GM08714 (cell line): ENCODE results near the gene TERF2IP.

Experiments
- H3K4me3 ChIP-seq: fragments of 200-500 bp; sonication (Bioruptor generic); 2 replicates; pipeline ENCODE4 v1.5.1; 2014; ENCODE audit warnings: mild to moderate bottlenecking, low read length, inconsistent platforms
- ZNF274 ChIP-seq: IDR thresholded peaks from 2 replicates; pipeline ENCODE4 v1.6.1; 2012; ENCODE audit warnings: mild to moderate bottlenecking, low read depth, low read length

TERF2IP gene, protein sequence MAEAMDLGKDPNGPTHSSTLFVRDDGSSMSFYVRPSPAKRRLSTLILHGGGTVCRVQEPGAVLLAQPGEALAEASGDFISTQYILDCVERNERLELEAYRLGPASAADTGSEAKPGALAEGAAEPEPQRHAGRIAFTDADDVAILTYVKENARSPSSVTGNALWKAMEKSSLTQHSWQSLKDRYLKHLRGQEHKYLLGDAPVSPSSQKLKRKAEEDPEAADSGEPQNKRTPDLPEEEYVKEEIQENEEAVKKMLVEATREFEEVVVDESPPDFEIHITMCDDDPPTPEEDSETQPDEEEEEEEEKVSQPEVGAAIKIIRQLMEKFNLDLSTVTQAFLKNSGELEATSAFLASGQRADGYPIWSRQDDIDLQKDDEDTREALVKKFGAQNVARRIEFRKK

DNA sequence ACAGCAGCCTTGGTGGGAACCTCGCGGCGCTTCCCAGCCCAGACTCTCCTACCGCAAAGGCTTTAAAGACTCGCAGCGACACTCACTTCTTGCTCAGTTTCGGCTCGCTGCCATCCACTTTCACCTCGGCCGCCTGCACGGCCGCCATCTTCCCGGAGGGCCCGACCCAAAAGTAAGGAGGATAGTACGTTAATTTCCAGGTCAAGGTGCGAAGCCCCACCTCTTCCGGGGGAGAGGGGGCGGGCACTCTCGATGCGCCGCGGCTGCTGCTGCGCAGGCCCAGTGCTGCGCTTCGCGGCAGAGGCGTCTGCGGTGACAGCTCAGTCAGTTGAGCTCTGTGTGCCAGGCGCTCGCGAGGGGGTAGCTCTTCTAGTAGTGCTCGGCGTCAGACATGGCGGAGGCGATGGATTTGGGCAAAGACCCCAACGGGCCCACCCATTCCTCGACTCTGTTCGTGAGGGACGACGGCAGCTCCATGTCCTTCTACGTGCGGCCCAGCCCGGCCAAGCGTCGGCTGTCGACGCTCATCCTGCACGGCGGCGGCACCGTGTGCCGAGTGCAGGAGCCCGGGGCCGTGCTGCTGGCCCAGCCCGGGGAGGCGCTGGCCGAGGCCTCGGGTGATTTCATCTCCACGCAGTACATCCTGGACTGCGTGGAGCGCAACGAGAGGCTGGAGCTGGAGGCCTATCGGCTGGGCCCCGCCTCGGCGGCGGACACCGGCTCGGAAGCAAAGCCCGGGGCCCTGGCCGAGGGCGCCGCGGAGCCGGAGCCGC lies at the start of gene TERF2IP, which contains the start of gene KARS1:
TSS of gene TERF2IP (plus strand) at position 282 of the 773 bp plus-strand sequence. CDS start at position 392, 110 bp downstream.
TSS of gene KARS1 (minus strand) at position 174 of the 773 bp plus-strand sequence. CDS start at position 148, 26 bp downstream.
- no peak for TF ChIP-seq ZNF274
- peak within 1 kb of the TSS; percentile 76 for H3K4me3 ChIP-seq

DNA sequence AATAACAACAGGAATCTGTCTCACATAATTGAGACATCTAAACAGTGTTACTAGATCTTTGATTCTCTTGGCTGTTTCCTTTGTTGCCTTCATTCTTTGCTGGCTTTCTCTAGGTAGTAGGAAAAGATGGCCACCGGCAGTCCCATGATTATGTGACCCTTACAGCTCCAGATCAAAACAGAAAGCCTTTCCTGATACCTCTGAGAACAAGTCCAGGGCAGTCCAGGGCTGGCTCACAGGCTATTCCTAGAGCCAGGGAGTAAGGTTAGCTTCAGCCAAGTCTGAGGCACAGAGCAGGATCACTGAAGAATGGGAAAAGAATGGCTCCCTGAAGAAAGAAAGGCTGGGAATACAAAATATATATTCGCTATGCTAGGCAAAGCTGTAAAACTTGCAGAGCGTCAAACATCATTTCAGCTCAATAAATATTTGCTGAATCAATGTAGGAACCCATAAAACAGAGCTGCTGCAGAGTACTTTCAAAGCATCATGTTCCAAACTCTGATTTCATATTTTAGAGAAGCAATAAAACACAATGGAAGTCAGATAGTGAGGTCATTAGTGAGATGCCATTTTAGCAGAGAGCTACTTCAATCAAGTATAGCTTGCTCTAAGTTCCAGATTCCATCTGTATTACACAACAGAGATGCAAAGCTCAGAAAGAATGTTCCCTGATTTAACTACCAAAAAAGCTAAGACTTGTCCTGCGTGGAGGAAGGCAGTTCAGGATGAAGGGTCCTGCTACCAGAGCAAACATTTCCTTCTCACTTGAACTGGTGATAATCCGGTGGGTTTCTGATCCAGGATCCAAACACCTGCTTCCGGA lies 47.9 kb upstream of the TERF2IP start:
- no peak for TF ChIP-seq ZNF274
- no peak overlapping the region for H3K4me3 ChIP-seq

DNA sequence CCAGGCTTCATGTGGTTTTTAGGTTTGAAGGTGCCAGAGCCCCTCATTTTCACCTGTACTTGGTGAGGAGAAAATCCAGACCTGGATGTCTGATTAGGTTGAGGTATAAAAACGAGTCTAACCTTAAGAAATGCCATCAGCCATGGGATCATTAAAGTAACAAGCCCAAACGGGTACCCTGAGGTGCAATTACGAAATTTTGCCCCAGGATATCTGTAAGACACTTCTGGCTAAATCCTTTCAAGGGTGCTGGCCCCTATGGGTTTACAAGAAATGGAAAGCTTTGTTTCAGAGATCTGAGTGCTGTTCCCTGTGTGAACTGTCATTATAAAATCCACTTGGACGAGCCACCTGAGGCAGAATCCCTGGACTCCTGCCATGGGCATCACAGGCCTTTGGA lies 44.3 kb upstream of the TERF2IP start:
- no peak for TF ChIP-seq ZNF274
- H3K4me3 ChIP-seq, result no peak overlapping the region

DNA sequence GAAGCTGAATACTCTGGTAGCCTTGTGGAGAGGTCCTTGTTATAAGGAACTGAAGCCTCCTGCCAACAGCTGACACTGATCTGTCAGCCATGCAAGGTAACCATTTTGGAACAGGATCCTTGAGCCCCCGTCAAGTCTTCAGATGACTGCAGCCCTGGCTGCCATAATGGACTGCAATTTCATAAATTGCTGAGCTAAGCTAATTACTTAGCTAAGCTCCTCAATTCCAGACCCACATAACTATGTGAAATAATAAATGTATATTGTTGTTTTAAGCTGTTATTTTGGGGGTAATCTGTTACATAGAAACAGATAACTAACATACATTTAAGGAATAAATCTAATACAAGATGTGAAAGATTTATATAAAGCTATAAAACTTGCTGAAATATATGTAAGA lies 41.1 kb upstream of the TERF2IP start:
- TF ChIP-seq ZNF274, result no peak
- H3K4me3 ChIP-seq, result no peak overlapping the region

DNA sequence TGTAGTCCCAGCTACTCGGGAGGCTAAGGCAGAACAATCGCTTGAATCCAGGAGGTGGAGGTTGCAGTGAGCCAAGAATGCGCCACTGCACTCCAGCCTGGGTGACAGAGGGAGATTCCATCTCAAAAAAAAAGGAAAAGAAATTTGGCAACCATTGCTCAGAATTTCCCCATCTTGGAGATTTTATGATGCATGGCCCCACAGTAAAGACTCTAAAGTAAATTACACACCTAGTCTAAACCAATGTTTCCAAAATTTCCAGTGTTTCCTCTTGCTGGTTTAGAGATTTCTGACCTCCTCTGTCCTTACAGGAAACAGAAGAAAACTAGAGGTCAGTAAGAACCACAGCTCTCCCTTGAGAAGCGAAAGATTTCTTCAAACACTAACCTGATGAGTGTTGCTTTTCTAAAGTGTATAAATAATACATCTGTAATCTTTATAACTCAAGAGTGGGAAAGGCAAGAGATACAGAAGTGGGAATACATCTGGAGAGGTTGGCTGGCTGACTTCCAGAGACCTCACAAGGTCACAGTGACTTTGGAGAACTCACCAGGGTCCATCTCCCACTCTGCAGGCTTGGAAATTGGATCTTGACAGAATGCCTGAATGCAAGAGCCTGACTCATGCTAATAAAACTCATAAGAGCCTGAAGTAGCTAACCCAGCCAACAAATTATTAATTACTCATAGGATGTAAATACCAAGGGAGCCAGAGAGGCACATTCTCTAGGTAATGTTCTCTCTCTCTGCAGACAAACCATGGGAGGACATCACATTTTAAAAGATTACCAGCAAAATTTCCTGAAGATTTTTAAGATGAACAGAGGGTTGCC lies 33.3 kb upstream of the TERF2IP start:
- no peak for TF ChIP-seq ZNF274

DNA sequence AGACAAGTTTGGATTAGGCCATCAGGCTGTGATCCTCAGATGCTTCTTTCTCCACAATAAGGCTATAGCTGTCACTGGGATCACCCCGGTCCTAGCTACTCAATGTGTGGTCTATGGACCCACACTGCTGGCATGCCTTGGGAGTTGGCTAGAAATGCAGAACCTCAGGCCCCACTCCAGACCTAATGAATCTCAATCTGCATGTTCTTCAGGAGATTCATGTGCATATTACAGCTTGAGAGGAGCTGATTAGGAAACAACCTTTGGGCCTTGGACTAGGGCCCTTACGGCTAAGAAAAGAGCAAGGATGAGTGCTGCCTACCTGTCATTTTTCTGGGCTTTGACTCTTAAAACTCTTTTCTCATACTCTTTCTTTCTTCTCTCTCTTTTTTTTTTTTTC lies 32.0 kb upstream of the TERF2IP start:
- TF ChIP-seq ZNF274, result no peak

More for the DNA sequence above, 33.3 kb upstream of the TERF2IP start:
- H3K4me3 ChIP-seq, result no peak overlapping the region

DNA sequence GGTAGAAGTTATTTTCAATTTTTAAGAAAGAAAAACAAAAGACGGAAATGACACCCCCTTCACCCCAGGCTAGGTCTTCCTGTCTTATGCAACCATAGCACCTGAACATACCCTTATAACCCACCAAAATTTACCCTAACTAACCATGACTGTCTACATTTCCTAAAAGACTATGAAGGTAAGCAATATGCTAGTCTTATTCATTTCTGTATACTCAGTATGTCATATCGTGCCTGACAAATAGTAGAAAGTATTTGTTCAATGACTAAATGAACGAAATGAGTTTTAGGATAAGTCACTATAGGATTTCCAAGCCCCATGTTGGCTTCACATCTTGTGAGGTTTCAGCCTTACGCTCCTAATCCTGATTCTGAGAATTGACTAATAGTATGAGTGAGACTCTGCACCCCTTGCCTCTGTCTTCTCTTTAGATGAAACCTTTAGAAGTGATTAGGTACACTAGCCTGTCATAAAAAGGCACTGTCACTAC lies 31.0 kb upstream of the TERF2IP start:
- no peak for TF ChIP-seq ZNF274
- no peak overlapping the region for H3K4me3 ChIP-seq

More for the DNA sequence above, 32.0 kb upstream of the TERF2IP start:
- no peak overlapping the region for H3K4me3 ChIP-seq

DNA sequence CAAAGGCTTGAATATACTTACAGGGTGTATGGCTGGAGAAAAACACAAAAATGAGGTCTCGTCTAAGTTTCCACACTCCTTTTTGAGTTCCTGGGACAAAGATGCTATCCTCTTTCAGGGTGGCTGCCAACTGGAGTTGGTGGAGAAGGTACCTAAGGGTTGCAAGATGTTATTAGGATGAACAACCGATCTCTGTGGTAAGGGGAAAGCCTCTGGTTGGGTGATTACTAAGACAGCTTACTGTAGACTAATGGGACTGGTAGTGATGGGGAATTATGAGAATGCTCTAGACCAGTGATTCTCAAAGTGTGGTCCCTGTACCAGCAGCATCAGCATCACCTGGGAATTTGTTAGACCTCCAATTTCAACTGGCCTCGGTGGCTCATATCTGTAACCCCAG lies 30.5 kb upstream of the TERF2IP start:
- H3K4me3 ChIP-seq, result no peak overlapping the region

DNA sequence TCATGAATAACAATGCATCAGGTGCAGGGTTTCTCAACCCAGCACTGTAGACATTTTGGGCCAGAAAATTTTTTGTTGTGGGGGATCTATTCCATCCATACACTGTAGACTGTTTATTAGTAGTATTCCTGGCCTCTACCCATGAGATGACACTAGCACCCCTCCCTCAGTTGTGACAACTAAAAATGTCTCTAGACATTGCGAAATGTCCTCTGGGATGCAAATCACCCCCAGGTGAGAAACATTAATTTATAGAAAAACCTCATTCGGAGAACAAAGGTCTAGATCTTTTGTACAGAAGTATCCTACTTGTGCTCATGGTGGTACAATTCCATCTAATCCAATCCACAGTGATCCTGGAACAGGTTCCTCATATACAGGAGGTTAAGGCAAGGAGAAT lies 28.8 kb upstream of the TERF2IP start:
- no peak overlapping the region for H3K4me3 ChIP-seq
- no peak for TF ChIP-seq ZNF274

More for the DNA sequence above, 30.5 kb upstream of the TERF2IP start:
- no peak for TF ChIP-seq ZNF274

DNA sequence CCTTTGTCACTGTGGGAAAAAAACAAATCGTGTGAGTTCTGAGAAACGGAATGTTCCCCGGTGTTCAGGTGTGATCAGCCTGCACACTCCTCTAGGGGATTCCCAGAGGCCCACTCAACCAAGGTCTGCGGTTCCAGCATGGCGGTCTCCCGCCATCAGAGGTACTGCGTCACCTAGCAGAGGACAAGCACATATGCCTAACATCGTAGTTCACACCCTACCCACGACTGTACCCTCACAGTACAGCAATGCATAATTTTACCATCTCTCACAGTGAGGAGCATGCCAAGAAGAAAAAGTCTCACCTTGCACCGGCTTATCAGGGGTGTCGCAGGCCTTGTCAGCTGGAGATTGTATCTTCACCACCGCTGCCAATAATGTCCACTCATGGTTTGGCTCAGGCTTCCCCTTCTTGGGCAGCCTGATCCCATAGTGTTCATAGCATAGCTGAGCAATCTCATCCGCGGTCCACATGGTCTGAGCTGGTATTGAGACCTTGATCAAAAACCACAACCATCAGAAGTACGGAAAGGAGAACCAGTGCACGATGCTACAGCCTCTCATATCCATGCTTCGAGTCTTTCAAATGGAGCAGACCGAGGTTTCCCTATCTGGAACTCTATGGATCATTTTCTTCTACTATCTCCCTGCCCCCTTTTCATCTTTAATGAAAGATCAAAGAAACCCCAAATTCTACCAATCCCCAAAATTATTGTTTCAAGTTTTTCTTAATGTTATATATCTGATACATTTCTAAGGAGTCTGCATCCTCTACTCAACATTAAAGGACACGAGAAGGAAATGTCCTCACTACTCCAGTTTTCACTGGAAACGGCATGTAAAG lies 27.0 kb upstream of the TERF2IP start:
- no peak for TF ChIP-seq ZNF274
- H3K4me3 ChIP-seq, result no peak overlapping the region

DNA sequence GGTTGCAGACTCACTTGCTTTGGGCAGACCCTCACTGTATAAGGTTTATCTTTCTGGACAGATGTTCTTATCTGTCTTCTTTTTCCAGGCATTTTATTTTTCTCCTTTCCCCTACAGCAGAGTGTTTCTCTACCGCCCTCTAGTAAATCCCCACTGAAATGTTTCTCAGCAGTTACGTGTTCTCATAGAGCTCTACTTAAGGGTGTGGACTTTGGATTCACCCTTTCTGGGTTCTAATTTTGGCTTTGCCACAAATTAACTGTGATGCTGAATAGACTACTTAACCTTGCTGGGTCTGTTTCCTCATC lies 26.4 kb upstream of the TERF2IP start:
- H3K4me3 ChIP-seq, result no peak overlapping the region
- TF ChIP-seq ZNF274, result no peak
